GM19043 (cell line): ENCODE measurements around the gene KPNA1.
A peak's percentile ranks its signal among the peaks of the same experiment; 100 is the strongest.
"Not testable (repeated sequence)": the region's sequence is repeated elsewhere in the genome, so short reads cannot be mapped to it uniquely, and the experiment has no call there.

Experiments
- ATAC-seq: cut with Tn5 transposase; IDR thresholded peaks from one replicate; pipeline ENCODE4 v1.9.1; 2021; ENCODE audit warnings: low read depth; ENCODE audit not compliant: unreplicated experiment

The KPNA1 gene

GRCh38 chr3:122523317-122523716 is 8.6 kb upstream of the KPNA1 start:
- no peak for ATAC-seq

GRCh38 chr3:122520861-122521260 is 6.1 kb upstream of the KPNA1 start:
- ATAC-seq = no peak

- no peak for ATAC-seq
Observed at GRCh38 chr3:122519693-122520092, 5.0 kb upstream of the KPNA1 start.

- no peak for ATAC-seq
Observed at GRCh38 chr3:122516846-122517360, 2.2 kb upstream of the KPNA1 start.

- ATAC-seq = no peak
Observed at GRCh38 chr3:122515870-122516269, 1.1 kb upstream of the KPNA1 start.

GRCh38 chr3:122515020-122515468 is 305 bp upstream of the KPNA1 start:
- no peak for ATAC-seq

GRCh38 chr3:122513386-122514122 is 1.2 kb downstream of the KPNA1 start:
- ATAC-seq = no peak

GRCh38 chr3:122512284-122512683 is 2.5 kb downstream of the KPNA1 start:
- ATAC-seq = no peak

GRCh38 chr3:122510878-122511535 is 3.7 kb downstream of the KPNA1 start:
- no peak for ATAC-seq

GRCh38 chr3:122508944-122509343 is 5.8 kb downstream of the KPNA1 start:
- not testable (repeated sequence) for ATAC-seq

- ATAC-seq = no peak
Observed at GRCh38 chr3:122508135-122508914, 6.4 kb downstream of the KPNA1 start.

GRCh38 chr3:122506450-122506849 is 8.3 kb downstream of the KPNA1 start:
- ATAC-seq = no peak

GRCh38 chr3:122505676-122506075 is 9.1 kb downstream of the KPNA1 start:
- ATAC-seq = no peak

- no peak for ATAC-seq
Observed at GRCh38 chr3:122502941-122503340, 11.8 kb downstream of the KPNA1 start.

- no peak for ATAC-seq
Observed at GRCh38 chr3:122502139-122502538, 12.6 kb downstream of the KPNA1 start.

GRCh38 chr3:122500964-122501363 is 13.8 kb downstream of the KPNA1 start:
- ATAC-seq = not testable (repeated sequence)

- no peak for ATAC-seq
Observed at GRCh38 chr3:122498152-122498551, 16.6 kb downstream of the KPNA1 start.

GRCh38 chr3:122497425-122497824 is 17.3 kb downstream of the KPNA1 start:
- ATAC-seq = peak; percentile 92

- no peak for ATAC-seq
Observed at GRCh38 chr3:122496508-122496907, 18.2 kb downstream of the KPNA1 start.

GRCh38 chr3:122493296-122493695 is 21.4 kb downstream of the KPNA1 start:
- ATAC-seq = no peak
